ENCODE results near the gene CNTN1. TPM values are rescaled to one million over a fixed set of nuclear protein-coding genes. Genes with fewer than 3 reads are reported as not detected.

CNTN1 gene
- total and polyA plus RNA-seq, 9 of the 15 experiments (the other 6 are each of a cell fraction or from before 2014, with no cell fraction given): 0.16 TPM; not detected in 8

GRCh38 chr12:41011939-41012338 lies 319.7 kb downstream of the CNTN1 start:
- Histone ChIP-seq H4K20me1 (replicated peaks; ENCODE audit: control insufficient read depth, insufficient read depth, low read length) (no peaks in the 10 kb centered on the region), H3K79me2 (ENCODE audit: control insufficient read depth, insufficient read depth, low read length) (no peaks in the 10 kb centered on the region), H2AFZ (ENCODE audit: low read depth, low read length) (no peak overlapping the region), H3K4me3 (no peak overlapping the region), H3K9me3 (replicated peaks; ENCODE audit: control insufficient read depth, insufficient read depth, low read depth, low read length) (peaks cover 4% of the 10 kb centered on the region; the same call in 1 of the 2 replicates), H3K9me1 (ENCODE audit: control insufficient read depth, insufficient read depth, low read length) (no peaks in the 10 kb centered on the region), H3K4me2 (ENCODE audit: insufficient read depth, low read length) (no peak overlapping the region), H3K27ac (ENCODE audit: extremely low read depth, low read depth, low read length) (no peak overlapping the region), H3K36me3 (ENCODE audit: control insufficient read depth, insufficient read depth, low read length) (no peaks in the 10 kb centered on the region), H3K4me1 (replicated peaks in 1 of 2; ENCODE audit: control insufficient read depth in 2 of 2, insufficient read depth in 2 of 2, low read length in 2 of 2) (no peaks in the 10 kb centered on the region), H3K27me3 (ENCODE audit: control insufficient read depth in 2 of 2, insufficient read depth in 2 of 2, low read length in 2 of 2) (no peaks in the 10 kb centered on the region), H3K9ac (ENCODE audit: insufficient read depth in 1 of 2, low read depth in 2 of 2, low read length in 2 of 2) (no peak overlapping the region)
- TF ChIP-seq KLF10 (CRISPR knock-in tag; IDR thresholded peaks at IDR 0.05) (no peak), RAD21 (CRISPR knock-in tag; conservative IDR thresholded peaks at IDR 0.05 in 1 of 2, IDR thresholded peaks at IDR 0.05 in 1 of 2) (peak; percentile 8 to 38; a peak in 2 of 4 replicates), ESRRA (IDR thresholded peaks at IDR 0.05; ENCODE audit: borderline replicate concordance, low read depth) (peak; percentile 93), ATF6 (CRISPR knock-in tag; IDR thresholded peaks at IDR 0.05) (no peak), ILF3 (IDR thresholded peaks at IDR 0.05; ENCODE audit: borderline replicate concordance) (no peak), FOXK2 (conservative IDR thresholded peaks at IDR 0.05 in 1 of 2, IDR thresholded peaks at IDR 0.05 in 1 of 2; ENCODE audit: low read depth in 2 of 2) (no peak), ZNF518B (CRISPR knock-in tag; IDR thresholded peaks at IDR 0.05) (no peak), ZNF311 (CRISPR knock-in tag; IDR thresholded peaks at IDR 0.05) (no peak), ZNF232 (CRISPR knock-in tag; IDR thresholded peaks at IDR 0.05) (no peak), CTCF (IDR thresholded peaks at IDR 0.05 in 2 of 3, conservative IDR thresholded peaks at IDR 0.05 in 1 of 3; ENCODE audit: insufficient read depth in 2 of 3, low read depth in 1 of 3, low read length in 3 of 3) (0 out of 6 replicates have a peak, but pooled peaks of 1 of the 3 experiments have one; percentile 9), MYC (IDR thresholded peaks at IDR 0.05; ENCODE audit: low read depth, low read length) (no peak; the same call in 1 of the 2 replicates), MYC (CRISPR knock-in tag; IDR thresholded peaks at IDR 0.05; ENCODE audit: borderline replicate concordance, low read depth) (no peak)
- DNase-seq (ENCODE audit: extremely low read depth in 1 of 4, low spot score in 3 of 4) (peak in 1 of 4 experiments; percentile 8), FAIRE-seq (no peak), ATAC-seq (no peak)
- in situ Hi-C loops (cut with MboI) (no loop called here), intact Hi-C loops (cut with micrococcal nuclease) (no loop called here)
- CTCF ChIA-PET (ENCODE audit: low intra/inter-chr PET ratio): no interaction called here
- 10% methylated on average over 1 of the region's 1 CpG for WGBS (ENCODE audit: insufficient coverage, low coverage, missing lambda C conversion rate)
- POLR2A ChIA-PET: no interaction called here
- no TSS peak for BruUV-seq (replicated peaks)
